NCI-H1105 (cell line): ENCODE measurements around the gene MAP3K13.
"Not testable (repeated sequence)": the region's sequence is repeated elsewhere in the genome, so short reads cannot be mapped to it uniquely, and the experiment has no call there.

ENCODE experiments used
- DNase-seq: peaks from one replicate; lab custom pipeline; 2025; lab: John Stamatoyannopoulos, UW

The MAP3K13 gene

GRCh38 chr3:185341616-185342458 is 21.1 kb upstream of the MAP3K13 start:
- DNase-seq, result no peak

DNA sequence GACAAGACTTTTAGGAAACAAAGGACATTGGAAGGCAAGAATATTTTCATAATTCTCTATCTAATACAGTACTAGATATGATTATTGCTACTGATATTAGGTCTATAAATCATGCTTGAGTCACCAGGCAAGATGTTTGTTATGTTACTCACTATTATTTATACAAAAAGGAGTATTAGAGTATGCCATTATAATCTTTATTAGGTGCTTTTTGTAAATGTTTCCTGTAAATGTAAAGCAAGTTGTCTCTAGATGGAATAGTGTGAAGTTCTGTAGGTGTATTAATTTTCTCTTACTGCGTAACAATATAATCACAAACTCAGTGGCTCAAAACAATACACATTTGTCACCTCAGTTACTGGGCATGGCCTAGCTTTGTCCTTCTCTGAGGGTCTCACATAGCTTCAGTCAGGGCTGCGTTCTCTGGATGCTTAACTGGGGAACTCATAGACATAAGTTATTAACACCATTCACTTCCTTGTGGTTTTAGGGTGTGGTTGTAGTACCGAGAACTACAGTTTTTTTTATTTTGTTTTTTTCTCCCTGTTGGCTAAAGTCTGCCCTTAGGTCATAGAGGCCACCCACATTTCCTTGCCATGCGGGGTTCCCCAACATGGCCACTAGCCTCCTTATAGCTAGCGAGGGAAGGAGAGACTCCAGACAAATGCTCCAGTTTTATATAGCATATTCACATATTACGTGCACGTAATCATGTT is 20.3 kb upstream of the MAP3K13 start:
- no peak for DNase-seq

DNA sequence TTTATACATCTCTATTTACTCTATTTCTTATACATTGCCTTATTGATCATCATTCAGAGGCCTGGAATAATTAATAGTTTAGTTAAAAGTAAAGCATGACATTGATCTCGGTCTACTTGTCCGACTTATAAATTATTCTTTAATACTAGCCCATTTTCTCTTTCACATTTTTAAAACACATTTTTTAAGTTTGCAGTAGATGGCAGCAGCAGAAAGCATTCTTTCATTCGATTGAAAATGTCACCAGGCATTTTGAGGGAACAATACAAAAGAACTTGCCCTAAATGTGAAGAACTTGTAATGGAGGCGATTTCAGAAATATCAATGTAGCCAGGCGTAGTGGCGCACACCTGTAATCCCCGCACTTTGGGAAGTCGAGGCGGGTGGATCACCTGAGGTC is 15.5 kb upstream of the MAP3K13 start:
- DNase-seq, result no peak

DNA sequence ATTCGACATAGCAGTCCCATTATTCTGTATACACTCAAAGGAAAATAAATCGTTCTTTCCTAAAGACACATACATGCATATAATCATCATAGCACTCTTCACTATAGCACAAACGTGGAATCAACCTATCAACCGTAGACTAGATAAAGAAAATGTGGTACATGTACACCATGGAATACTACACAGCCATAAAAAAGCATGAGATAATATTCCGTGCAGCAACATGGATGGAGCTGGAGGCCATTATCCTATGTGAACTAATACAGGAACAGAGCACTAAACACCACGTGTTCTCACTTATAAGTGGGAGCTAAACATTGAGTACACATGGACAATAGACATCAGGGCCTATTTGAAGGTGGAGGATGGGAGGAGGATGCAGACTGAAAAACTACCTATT is 12.1 kb upstream of the MAP3K13 start:
- DNase-seq, result no peak

DNA sequence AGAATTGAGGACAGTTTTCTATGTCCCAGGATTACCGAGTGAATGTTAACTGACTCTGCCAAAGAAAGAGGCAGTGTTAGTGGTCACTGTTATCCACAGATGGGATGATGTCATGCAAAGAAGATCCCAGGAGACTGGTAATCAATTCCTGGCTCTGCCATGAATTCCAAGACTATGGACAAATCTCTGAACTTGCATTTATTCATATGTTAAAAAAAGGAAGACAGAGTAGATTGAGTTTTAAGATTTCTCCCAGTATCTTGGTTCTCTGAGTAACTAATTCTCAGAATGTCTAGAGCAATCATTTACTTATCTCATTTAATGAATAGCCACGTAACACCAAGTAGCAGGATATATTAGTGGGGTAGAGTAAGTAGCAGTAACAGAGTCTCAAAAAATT is 11.5 kb upstream of the MAP3K13 start:
- no peak for DNase-seq

- DNase-seq, result no peak
These were observed 9.7 kb upstream of the MAP3K13 start for GRCh38 chr3:185353225-185353624.

DNA sequence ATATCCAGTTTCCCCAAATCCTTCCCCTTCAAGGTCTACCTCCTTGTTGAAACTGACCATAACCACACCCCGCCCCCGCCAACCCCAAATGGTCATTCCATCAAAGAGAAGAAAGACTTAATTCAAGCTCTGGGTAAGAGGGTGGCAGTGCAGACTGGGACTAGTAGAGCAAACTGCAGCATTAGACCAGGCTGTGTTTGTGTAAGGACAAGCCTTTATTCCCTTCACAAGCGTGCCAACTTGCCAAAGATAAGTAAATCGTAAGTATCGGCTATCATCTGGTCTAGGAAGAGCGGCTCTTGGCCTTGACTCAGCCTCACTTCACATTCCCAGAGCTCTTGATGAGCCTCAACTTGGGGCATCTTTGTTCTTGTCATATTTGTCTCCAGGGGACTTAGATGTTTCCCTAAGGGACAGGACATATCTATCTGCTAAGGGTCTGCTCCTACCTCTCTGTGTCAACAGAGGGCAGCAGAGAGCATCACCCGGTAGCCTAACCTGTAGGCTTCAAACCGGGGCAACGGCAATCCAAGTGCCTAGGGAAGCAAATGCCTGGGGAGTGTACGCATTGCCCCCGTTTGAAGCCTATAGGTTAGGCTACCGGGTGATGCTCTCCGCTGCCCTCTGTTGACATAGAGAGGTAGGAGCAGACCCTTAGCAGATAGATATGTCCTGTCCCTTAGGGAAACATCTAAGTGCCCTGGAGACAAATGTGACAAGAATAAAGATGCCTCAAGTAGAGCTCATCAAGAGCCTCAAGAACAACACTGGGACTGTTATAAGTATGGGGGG is 8.9 kb upstream of the MAP3K13 start:
- peak; percentile 93 for DNase-seq

DNA sequence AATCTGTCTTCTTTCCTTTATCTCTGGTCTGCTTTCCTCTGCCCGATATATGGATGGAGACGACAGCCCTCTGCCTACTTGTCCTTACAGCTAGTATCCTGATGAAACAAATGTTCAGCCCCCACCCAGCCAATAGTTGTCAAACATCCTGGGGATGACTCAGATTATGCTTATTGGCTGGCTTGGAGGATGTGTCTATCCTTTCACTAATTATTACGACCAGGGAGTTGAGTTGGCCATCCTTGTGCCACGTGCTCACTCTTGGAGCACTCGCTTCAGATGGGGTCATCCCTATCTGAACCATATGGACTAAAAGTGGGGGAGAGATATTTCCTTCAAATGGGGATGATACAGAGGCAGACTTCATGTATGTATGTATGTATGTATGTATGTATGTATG is 6.4 kb upstream of the MAP3K13 start:
- DNase-seq, result no peak

- no peak for DNase-seq
These were observed 1.0 kb upstream of the MAP3K13 start for GRCh38 chr3:185361920-185362319.

DNA sequence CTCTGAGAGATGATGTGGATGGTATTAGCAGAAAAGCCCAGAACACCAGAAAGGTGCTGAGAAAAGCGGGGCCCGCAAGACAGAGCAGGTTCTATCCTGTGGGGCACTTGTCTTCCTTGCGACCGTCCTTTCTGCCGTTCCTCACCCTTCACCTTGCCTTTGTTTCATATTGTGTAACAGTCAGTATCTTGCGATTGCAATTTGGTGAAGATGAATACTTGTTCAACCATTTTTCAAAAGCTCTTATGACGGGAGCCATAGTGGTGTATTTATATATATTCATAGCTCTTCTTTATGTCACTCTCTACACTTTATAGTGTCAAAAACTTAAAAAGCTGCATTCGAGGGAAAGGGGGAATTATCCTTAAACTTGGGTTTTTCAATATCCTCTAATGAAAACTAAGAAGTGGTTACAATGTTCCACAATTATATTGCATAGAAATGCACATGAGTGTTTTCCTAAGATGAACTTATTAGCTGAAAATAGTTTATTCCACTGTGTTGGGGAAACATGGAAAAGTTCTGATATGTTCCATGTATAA is 797 bp downstream of the MAP3K13 start:
- DNase-seq, result no peak

- DNase-seq, result no peak
These were observed 2.5 kb downstream of the MAP3K13 start for GRCh38 chr3:185365291-185366073.

GRCh38 chr3:185366074-185366335 is 3.1 kb downstream of the MAP3K13 start:
- DNase-seq, result no peak

GRCh38 chr3:185366913-185367312 is 4.0 kb downstream of the MAP3K13 start:
- DNase-seq, result no peak

DNA sequence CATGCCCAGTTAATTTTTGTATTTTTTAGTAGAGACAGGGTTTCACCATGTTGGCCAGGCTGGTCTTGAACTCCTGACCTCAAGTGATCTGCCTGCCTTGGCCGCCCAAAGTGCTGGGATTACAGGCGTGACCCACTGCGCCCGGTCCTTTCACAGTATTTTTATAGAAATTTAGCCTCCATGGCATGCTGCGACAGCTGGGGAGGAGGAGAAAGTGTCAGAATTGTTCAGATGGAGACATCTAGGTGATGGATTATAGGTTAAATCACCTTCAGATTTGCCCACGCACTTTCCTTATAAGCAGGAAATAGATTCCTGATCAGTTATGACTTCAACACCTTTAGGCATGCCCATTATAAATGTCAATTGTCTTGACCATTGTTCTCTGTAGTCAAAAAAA is 7.4 kb downstream of the MAP3K13 start:
- not testable (repeated sequence) for DNase-seq

DNA sequence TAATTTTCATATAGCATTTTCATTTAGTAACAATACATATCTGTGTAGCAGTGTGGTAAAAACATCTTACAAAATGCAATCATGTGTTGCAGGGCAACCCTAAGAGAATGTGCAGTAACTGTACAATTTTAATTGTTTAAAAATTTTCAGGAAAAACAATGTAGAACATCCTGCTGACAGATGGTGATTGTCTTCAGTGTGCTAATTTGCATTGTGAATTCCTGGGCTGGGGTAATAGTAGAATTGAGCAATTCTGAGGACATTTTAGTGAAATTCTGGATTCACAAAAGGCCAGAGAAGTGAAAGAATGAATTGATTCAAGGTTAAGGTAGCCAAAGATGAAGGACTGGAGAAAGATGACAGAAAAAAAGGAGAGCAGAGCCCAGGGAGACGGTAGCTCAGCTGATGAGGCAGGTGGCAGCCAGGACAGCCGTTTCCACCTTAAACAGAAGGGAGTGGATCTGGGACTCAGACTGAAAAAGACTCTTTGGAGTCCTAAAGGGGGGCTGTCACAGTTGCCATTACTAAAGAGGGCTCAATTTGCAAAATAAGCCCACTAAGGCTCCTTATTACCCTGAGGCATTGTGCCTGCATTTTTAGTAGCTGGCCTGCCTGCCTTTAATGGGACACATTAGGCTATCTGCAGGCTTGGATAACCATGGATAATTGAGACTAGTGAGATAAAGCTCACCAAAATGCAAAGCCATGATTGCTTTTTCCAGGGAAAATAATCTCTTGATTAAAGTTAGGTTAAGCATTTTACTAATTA is 8.6 kb downstream of the MAP3K13 start:
- no peak for DNase-seq

- no peak for DNase-seq
These were observed 18.6 kb downstream of the MAP3K13 start for GRCh38 chr3:185381320-185382058.

DNA sequence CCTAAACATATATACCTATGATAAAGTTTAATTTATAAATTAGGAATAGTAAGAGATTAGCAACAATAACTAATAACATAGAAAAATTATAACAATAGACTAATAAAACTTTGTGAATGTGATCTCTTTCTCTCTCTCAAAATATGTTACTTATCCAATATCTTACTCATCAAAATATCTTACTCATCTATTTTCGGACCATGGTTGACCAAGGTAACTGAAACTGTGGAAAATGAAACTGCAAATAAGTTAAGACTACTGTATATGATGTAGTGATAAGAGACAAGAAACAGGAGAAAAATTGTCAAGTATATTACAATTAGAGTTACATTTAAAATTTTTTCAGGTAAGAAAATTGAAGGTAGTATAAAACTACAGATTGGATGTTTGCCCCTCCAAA is 19.2 kb downstream of the MAP3K13 start:
- no peak for DNase-seq

DNA sequence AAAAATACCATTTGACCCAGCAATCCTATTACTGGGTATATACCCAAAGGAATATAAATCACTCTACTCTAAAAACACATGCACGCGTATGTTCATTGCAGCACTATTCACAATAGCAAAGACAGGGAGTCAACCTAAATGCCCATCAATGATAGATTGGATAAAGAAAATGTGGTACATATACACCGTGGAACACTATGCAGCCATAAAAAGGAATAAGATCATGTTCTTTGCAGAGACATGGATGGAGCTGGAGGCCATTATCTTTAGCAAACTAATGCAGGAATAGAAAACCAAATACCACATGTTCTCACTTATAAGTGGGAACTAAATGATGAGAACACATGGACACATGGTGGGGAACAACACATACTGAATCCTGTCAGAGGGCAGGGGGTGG is 23.6 kb downstream of the MAP3K13 start:
- DNase-seq, result not testable (repeated sequence)

GRCh38 chr3:185387646-185388045 is 24.7 kb downstream of the MAP3K13 start:
- DNase-seq, result no peak

DNA sequence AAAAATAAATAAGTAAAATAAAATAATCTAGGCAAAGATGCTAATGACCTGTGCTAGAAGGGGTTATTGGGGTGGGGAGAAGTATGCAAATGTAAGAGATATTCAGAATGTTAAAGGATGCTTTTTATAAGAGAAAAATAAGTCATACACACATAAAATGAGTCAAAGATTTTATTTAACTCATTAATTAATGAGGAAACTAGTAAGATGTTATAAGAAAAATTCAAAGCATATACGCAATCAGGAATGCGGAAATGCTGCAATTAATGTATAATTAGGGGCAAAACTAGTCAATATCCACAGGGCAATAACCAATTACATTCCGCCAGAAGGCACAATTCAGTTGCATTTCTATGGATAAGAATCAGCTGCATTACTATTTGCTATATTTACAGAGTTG is 30.1 kb downstream of the MAP3K13 start:
- DNase-seq, result no peak
